H9 (cell line): ENCODE results near the gene BHLHE23. TPM values are rescaled to one million over a fixed set of nuclear protein-coding genes. Genes with fewer than 3 reads are reported as not detected.

Experiments used
- DNase-seq: peaks from one replicate; pipeline ENCODE4 v3.0.0-alpha.2; 2017
- H2AFZ ChIP-seq: one replicate; pipeline ENCODE4 v1.6.1; 2013; ENCODE audit warnings: mild to moderate bottlenecking, low read length, control low read depth, moderate library complexity
- H2AK5ac ChIP-seq: 2 replicates; pipeline ENCODE4 v1.6.1; 2013; ENCODE audit warnings: low read length, control low read depth, mixed read lengths; ENCODE audit not compliant: insufficient read length
- H2BK120ac ChIP-seq: one replicate; pipeline ENCODE4 v1.6.1; 2013; ENCODE audit warnings: low read depth, mild to moderate bottlenecking, low read length, control low read depth, inconsistent platforms; ENCODE audit not compliant: poor library complexity, severe bottlenecking
- H2BK12ac ChIP-seq: 2 replicates; pipeline ENCODE4 v1.6.1; 2013; ENCODE audit warnings: low read length, control low read depth, mixed read lengths, low read depth; ENCODE audit not compliant: insufficient read length
- H2BK15ac ChIP-seq: 2 replicates; pipeline ENCODE4 v1.6.1; 2013; ENCODE audit warnings: low read depth, low read length, control low read depth
- H2BK20ac ChIP-seq: one replicate; pipeline ENCODE4 v1.6.1; 2013; ENCODE audit warnings: low read depth, mild to moderate bottlenecking, low read length, control low read depth, inconsistent platforms; ENCODE audit not compliant: poor library complexity, severe bottlenecking
- H2BK5ac ChIP-seq: 2 replicates; pipeline ENCODE4 v1.6.1; 2013; ENCODE audit warnings: low read length, control low read depth, mixed read lengths; ENCODE audit not compliant: insufficient read length
- H3K14ac ChIP-seq: 2 replicates; pipeline ENCODE4 v1.6.1; 2013; ENCODE audit warnings: low read length, control low read depth; ENCODE audit not compliant: insufficient read depth
- H3K18ac ChIP-seq: 2 replicates; pipeline ENCODE4 v1.6.1; 2013; ENCODE audit warnings: low read depth, mild to moderate bottlenecking, mixed read lengths, low read length, control low read depth; ENCODE audit not compliant: insufficient read length
- H3K23ac ChIP-seq: 2 replicates; pipeline ENCODE4 v1.6.1; 2013; ENCODE audit warnings: low read length, control low read depth, mixed read lengths, low read depth; ENCODE audit not compliant: insufficient read length
- H3K23me2 ChIP-seq: 2 replicates; pipeline ENCODE4 v1.6.1; 2013; ENCODE audit warnings: low read depth, mild to moderate bottlenecking, mixed read lengths, low read length, control low read depth; ENCODE audit not compliant: insufficient read length, poor library complexity, severe bottlenecking
- H3K27ac ChIP-seq: 2 replicates; pipeline ENCODE4 v1.5.1; 2013; ENCODE audit warnings: low read length, control low read depth, mixed read lengths, low read depth; ENCODE audit not compliant: insufficient read length
- H3K27me3 ChIP-seq: 2 replicates; pipeline ENCODE4 v1.6.1; 2013; ENCODE audit warnings: low read length, control low read depth, inconsistent platforms; ENCODE audit not compliant: insufficient read depth
- H3K4ac ChIP-seq: 2 replicates; pipeline ENCODE4 v1.6.1; 2013; ENCODE audit warnings: low read depth, mild to moderate bottlenecking, control low read depth, inconsistent platforms, low read length, moderate library complexity
- H3K4me1 ChIP-seq: 2 replicates; pipeline ENCODE4 v1.6.1; 2013; ENCODE audit warnings: low read length, control low read depth, inconsistent platforms; ENCODE audit not compliant: insufficient read depth
- H3K4me2 ChIP-seq: 2 replicates; pipeline ENCODE4 v1.6.1; 2013; ENCODE audit warnings: low read length, control low read depth, mixed read lengths; ENCODE audit not compliant: insufficient read length, insufficient read depth
- H3K56ac ChIP-seq: 2 replicates; pipeline ENCODE4 v1.6.1; 2013; ENCODE audit warnings: low read depth, mild to moderate bottlenecking, mixed read lengths, low read length, control low read depth; ENCODE audit not compliant: insufficient read length
- H3K79me1 ChIP-seq: 2 replicates; pipeline ENCODE4 v1.6.1; 2013; ENCODE audit warnings: low read depth, mild to moderate bottlenecking, moderate library complexity, low read length, control low read depth, inconsistent platforms; ENCODE audit not compliant: insufficient read depth, poor library complexity, severe bottlenecking
- H3K79me2 ChIP-seq: 2 replicates; pipeline ENCODE4 v1.6.1; 2013; ENCODE audit warnings: low read length, control low read depth, inconsistent platforms; ENCODE audit not compliant: insufficient read depth
- H3K9ac ChIP-seq: 2 replicates; pipeline ENCODE4 v1.6.1; 2013; ENCODE audit warnings: low read length, control low read depth, mixed read lengths; ENCODE audit not compliant: insufficient read length; ENCODE audit errors: extremely low read depth
- H3K9me3 ChIP-seq: one replicate; pipeline ENCODE4 v1.6.1; 2013; ENCODE audit warnings: low read depth, low read length, inconsistent platforms; ENCODE audit not compliant: control insufficient read depth
- H3T11ph ChIP-seq: one replicate; pipeline ENCODE4 v1.6.1; 2013; ENCODE audit warnings: mild to moderate bottlenecking, low read length, control low read depth, inconsistent platforms
- H4K20me1 ChIP-seq: one replicate; pipeline ENCODE4 v1.6.1; 2013; ENCODE audit not compliant: control insufficient read depth, insufficient read length, insufficient read depth
- H4K5ac ChIP-seq: 2 replicates; pipeline ENCODE4 v1.6.1; 2013; ENCODE audit warnings: low read depth, mild to moderate bottlenecking, mixed read lengths, low read length, control low read depth; ENCODE audit not compliant: insufficient read length
- H4K8ac ChIP-seq: replicated peaks from 2 replicates; pipeline ENCODE4 v1.6.1; 2013; ENCODE audit warnings: low read length, control low read depth, mixed read lengths, low read depth; ENCODE audit not compliant: insufficient read length
- H4K91ac ChIP-seq: 2 replicates; pipeline ENCODE4 v1.6.1; 2013; ENCODE audit warnings: low read depth, mild to moderate bottlenecking, moderate library complexity, mixed read lengths, low read length, control low read depth; ENCODE audit not compliant: insufficient read length
- H3K27ac Mint-ChIP-seq, 3 experiments: 2 replicates in 2 of 3; 3 replicates in 1 of 3; pipeline ENCODE4 v1.8.0; 2020 to 2021; ENCODE audit warnings: mixed read lengths in 3 of 3, mild to moderate bottlenecking in 1 of 3, moderate library complexity in 1 of 3
- H3K27me3 Mint-ChIP-seq: 2 replicates; pipeline ENCODE4 v1.8.0; 2021; ENCODE audit warnings: low read depth, mild to moderate bottlenecking, moderate library complexity, mixed read lengths
- H3K36me3 Mint-ChIP-seq, 3 experiments: 2 replicates in 2 of 3; 3 replicates in 1 of 3; pipeline ENCODE4 v1.8.0; 2020 to 2021; ENCODE audit warnings: low read depth in 3 of 3, mixed read lengths in 3 of 3; ENCODE audit not compliant: insufficient read depth in 1 of 3
- H3K4me1 Mint-ChIP-seq, 2 experiments: 2 replicates each; pipeline ENCODE4 v1.8.0; 2020; ENCODE audit warnings: mixed read lengths in 2 of 2
- H3K4me3 Mint-ChIP-seq, 2 experiments: 2 replicates in 1 of 2; 3 replicates in 1 of 2; pipeline ENCODE4 v1.8.0; 2020 to 2021; ENCODE audit warnings: mild to moderate bottlenecking in 2 of 2, mixed read lengths in 2 of 2, moderate library complexity in 1 of 2
- H3K9me3 Mint-ChIP-seq, 2 experiments: 2 replicates in 1 of 2; 3 replicates in 1 of 2; pipeline ENCODE4 v1.8.0; 2020; ENCODE audit warnings: mild to moderate bottlenecking in 2 of 2, mixed read lengths in 2 of 2, moderate library complexity in 1 of 2
- CTCF ChIP-seq: fragments of 200-600 bp; sonication (generic); conservative IDR thresholded peaks from 3 replicates; pipeline ENCODE4 v1.8.0; 2021; ENCODE audit warnings: antibody characterized with exemption, mild to moderate bottlenecking
- WGBS: extraction: QIAGEN DNeasy Blood & Tissue Kit; methylation state at CpG from one replicate; pipeline ENCODE4 v1.1.7; 2013; ENCODE audit warnings: missing lambda C conversion rate, low lambda C conversion rate, mixed read lengths; ENCODE audit not compliant: insufficient read length; ENCODE audit errors: extremely low coverage; 5-methylcytosine and 5-hydroxymethylcytosine counted together
- total RNA-seq: library from RNA; stranded (reverse); gene quantifications from 2 replicates; pipeline ENCODE4 v1.2.1, GENCODE V29; 2021

BHLHE23 gene
- total RNA-seq, 1 experiment from 2014 or later: 0.35 TPM

- Histone ChIP-seq H3K9me3 (no peaks in the 10 kb centered on the region), H3K4me2 (no peak overlapping the region), H4K91ac (no peak overlapping the region), H4K20me1 (peaks cover 2% of the 10 kb centered on the region), H2AK5ac (no peak overlapping the region), H4K8ac (no peak overlapping the region), H3K27ac (no peak overlapping the region), H3K79me1 (no peaks in the 10 kb centered on the region), H3T11ph (no peak overlapping the region), H3K14ac (no peak overlapping the region), H3K18ac (no peak overlapping the region), H2BK120ac (no peak overlapping the region), H3K23me2 (no peaks in the 10 kb centered on the region), H3K4me1 (no peaks in the 10 kb centered on the region), H3K56ac (no peak overlapping the region), H3K23ac (no peak overlapping the region), H3K9ac (no peak overlapping the region), H4K5ac (no peak overlapping the region), H3K79me2 (no peaks in the 10 kb centered on the region), H2BK5ac (no peak overlapping the region), H2AFZ (no peak overlapping the region), H3K27me3 (no peaks in the 10 kb centered on the region; the same call in 1 of the 2 replicates), H2BK15ac (no peak overlapping the region), H3K4ac (no peak overlapping the region), H2BK20ac (no peak overlapping the region), H2BK12ac (no peak overlapping the region)
- H3K4me1 Mint-ChIP-seq: peaks cover 3 to 6% of the 10 kb centered on the region in 2 experiments; a peak in 2 of 4 replicates
- WGBS: no CpG with 5 or more reads among the region's 21 CpGs
- H3K36me3 Mint-ChIP-seq: peaks cover 0 to 7% (median 3%) of the 10 kb centered on the region in 3 experiments; a peak in 1 of 7 replicates
- H3K9me3 Mint-ChIP-seq: peaks cover 6 to 15% of the 10 kb centered on the region in 2 experiments; a peak in 3 of 5 replicates
- H3K27ac Mint-ChIP-seq: no peak overlapping the region
- peak; percentile 27 for DNase-seq
- TF ChIP-seq CTCF: no peak
- peaks cover 20% of the 10 kb centered on the region for H3K27me3 Mint-ChIP-seq
- no peak overlapping the region for H3K4me3 Mint-ChIP-seq
These were observed 46.8 kb upstream of the BHLHE23 start for GRCh38 chr20:63053432-63054102.
